GM19372 (cell line): ENCODE results near the gene SLC29A3.

ENCODE experiments used
- ATAC-seq: cut with Tn5 transposase; IDR thresholded peaks from one replicate; pipeline ENCODE4 v1.9.1; 2021; ENCODE audit warnings: mild to moderate bottlenecking, low read depth, moderate library complexity; ENCODE audit not compliant: unreplicated experiment

The SLC29A3 gene

GRCh38 chr10:71317739-71318138 lies 1.3 kb upstream of the SLC29A3 start:
- ATAC-seq = no peak

- ATAC-seq = peak; percentile 8
Measured at GRCh38 chr10:71319800-71320392, 837 bp downstream of the SLC29A3 start.

DNA sequence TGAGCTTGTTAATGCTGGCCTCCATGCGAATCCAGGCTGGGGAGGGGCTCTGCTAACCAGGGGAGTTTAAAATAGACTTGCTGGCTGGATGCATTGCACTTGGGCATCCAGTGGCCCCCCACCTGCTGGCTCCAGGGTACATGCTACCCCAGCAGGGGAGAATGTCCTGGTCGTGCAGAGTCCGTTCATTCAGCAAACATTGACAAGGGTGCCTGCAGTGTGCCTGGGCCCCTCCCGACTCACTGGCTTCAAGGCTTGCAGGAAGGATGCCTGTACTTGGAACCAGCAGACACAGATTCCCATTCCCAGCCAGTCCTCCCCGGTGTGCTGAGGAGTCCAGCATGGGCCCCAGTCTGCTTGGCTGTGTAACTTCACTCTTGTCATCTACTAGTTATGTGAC lies 1.5 kb downstream of the SLC29A3 start:
- ATAC-seq = no peak

GRCh38 chr10:71321386-71321785 lies 2.3 kb downstream of the SLC29A3 start:
- ATAC-seq = no peak

DNA sequence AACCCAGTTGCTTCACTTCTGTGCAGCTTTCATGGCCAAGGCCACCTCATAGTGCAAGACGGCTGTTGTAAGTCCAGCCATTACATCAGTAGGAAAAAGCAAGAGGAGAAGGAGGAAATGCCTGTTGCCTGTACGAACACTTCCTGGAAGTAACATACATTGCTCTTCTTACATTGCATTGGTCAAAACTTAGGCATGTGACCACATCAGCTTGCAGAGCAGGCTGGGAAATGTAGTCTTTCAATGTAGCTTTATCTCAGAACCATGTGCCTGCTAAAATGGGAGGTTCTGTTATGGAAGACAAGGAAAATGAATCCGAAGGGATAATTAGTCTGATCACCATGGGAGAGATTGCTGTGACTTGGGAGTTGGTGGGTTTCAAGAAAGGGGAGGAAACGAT lies 4.3 kb downstream of the SLC29A3 start:
- ATAC-seq = no peak

GRCh38 chr10:71324743-71325142 lies 5.7 kb downstream of the SLC29A3 start:
- ATAC-seq = no peak

DNA sequence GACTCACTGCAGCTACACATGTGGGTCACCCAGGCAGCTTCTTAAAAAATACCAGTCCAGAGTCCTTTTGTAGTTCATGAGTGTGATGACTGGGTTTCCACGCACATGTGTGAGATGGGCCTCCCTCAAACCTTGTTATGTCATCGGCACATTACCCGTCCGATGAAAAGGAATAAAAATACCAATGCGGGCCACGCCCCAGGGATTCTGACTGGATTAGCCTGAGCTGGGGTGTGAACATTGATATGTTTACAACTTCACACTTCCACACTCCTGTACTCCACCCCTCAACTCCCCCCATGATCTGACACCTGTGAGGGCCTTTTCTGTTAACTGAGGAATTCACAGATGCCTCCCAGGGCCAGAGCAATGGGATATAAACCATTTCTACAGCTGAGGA lies 6.2 kb downstream of the SLC29A3 start:
- ATAC-seq = no peak

DNA sequence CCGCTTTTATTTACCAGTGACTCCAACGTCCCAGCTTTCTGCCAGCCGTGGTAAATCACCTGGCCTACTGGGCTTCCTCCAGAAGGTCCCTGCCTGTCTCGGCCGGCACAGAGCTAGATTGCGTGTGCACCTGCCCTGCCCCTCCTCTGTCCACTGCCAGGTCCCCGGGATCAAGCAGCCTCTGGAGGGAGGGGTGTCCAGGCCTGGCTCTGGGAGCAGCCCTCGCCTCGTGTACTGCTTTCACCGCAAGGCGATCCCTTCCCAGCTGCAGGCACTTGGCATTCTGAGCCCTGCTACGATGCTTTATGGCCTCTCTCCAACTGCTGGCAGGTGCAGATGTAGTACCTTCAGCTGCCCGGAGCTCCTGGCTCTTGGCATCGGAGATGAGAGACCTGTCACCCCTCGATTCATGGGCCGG lies 7.4 kb downstream of the SLC29A3 start:
- ATAC-seq = no peak

GRCh38 chr10:71330789-71331404 lies 11.8 kb downstream of the SLC29A3 start:
- no peak for ATAC-seq

DNA sequence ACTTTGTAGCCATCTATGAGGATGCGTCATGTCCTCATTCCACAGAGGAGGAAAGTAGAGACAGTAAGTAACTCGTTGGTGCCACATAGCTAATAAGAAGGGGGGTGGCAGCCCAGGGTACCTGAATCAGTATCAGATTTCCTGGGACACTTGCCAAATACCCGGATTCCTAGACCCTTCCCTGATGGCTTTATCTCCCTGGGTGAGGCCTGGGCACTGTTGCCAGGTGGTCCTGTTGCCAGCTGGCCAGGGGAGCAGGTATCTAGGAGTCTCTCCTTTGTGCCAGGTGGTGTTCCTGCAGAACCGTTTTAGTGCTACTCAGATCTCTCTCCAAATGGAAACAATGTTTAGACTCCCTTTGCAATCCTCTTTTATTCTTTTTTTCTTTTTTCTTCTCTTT lies 12.7 kb downstream of the SLC29A3 start:
- ATAC-seq = no peak

DNA sequence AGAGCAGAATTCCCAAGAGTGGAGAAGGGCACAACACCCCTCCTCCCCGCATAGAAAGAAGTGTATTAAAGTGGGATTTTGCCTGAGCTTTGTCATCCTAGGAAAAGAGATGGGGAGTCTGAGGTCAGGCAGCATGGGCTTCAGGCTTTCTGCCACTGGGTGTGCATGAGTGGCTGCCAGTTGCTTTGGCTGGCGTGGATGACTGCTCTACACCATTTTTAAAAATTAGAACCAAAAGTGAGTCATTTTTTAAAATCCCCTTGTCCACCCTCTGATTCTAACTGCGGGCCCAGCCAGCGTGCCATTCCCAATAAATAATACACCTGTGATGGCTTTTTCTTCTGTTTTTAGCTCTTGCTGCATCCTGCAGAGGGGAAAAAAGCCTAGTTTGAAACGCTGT lies 13.4 kb downstream of the SLC29A3 start:
- no peak for ATAC-seq

GRCh38 chr10:71333129-71333887 lies 14.2 kb downstream of the SLC29A3 start:
- ATAC-seq = no peak

DNA sequence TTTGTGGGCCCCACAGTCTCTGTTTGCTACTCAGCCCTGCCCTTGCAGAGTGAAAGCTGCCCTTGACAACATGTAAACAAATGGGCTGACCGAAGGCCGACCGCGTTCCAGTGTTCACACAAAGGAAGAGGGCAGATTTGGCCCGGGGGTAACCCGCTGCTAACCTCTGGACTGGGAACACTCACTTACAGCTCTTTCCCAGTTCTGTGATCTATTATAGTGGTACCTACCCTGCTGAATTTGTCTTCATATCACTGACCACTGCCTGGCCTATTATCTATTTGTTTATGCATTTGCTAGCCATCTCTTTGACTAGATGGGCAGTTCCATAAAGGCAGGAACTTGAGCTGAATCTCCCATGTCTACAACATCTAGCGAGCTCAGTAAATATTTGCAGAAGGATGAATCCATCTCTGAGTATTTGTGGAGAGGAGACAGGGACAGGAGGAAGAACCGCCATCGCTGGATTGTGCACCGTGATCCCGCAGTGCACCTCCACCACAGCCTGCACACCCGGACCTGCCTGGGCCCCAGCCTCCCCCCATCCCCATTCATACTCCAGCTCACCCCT lies 15.2 kb downstream of the SLC29A3 start:
- no peak for ATAC-seq

DNA sequence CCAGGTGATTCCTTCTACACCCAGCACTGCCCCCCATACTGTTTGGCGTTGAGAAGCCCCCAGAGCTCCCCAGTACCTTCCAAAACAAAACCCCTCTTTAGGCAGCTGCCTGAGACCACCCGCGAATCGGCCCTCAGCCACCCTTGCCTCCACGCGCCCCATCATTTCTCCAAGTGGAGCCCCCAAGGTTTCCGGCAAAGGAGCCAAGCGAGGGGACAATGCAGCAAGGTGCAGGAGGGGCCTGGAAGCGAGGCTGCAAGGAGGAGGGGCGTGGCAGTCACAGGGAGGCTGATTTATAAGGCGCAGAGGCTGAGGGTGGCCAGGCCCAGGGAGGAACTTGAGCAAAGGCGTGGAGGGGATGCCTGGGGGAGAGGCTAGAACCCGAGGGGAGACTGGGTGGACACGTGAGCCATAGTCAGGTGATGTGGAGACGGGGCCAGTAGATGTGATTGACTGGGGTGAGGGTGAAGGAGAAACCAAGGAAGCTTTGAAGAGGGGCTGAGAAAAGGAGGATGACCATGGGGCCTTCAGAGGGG lies 16.2 kb downstream of the SLC29A3 start:
- ATAC-seq = no peak

GRCh38 chr10:71336632-71337031 lies 17.6 kb downstream of the SLC29A3 start:
- ATAC-seq = no peak

DNA sequence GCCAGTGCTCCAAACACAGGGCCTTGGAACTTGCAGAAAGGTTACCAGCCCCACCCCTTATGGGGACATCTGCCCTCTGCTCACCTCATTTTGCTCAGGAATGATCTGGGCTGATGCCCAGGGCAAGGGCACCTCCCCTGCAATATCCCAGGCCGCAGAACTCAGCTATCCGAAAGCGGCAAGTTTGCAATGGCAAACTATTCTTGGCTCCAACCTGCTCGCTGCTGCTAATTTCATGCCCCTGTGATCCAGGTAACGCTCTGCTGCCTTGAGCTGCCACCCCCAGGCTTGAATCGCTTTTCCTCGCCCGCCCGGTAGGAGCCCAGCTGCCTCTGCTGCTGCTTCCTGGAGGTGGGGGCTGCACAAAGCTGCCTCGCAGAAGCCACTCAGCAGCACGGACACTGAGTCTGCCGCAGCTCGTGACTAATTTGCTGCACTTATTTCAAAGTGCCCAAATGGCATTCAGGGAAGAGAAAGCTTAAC lies 18.2 kb downstream of the SLC29A3 start:
- ATAC-seq = no peak

GRCh38 chr10:71338728-71339495 lies 19.9 kb downstream of the SLC29A3 start:
- no peak for ATAC-seq

GRCh38 chr10:71339796-71340589 lies 20.9 kb downstream of the SLC29A3 start:
- no peak for ATAC-seq

GRCh38 chr10:71342573-71343391 lies 23.7 kb downstream of the SLC29A3 start:
- no peak for ATAC-seq
